Limb (tissue), 2 donors: ENCODE data around the gene CD79A.

Experiments
- DNase-seq, 2 donors: peaks; one replicate each; pipeline ENCODE4 v3.0.0-alpha.2; 2016; ENCODE audit errors: extremely low spot score in 2 of 2

CD79A gene

DNA sequence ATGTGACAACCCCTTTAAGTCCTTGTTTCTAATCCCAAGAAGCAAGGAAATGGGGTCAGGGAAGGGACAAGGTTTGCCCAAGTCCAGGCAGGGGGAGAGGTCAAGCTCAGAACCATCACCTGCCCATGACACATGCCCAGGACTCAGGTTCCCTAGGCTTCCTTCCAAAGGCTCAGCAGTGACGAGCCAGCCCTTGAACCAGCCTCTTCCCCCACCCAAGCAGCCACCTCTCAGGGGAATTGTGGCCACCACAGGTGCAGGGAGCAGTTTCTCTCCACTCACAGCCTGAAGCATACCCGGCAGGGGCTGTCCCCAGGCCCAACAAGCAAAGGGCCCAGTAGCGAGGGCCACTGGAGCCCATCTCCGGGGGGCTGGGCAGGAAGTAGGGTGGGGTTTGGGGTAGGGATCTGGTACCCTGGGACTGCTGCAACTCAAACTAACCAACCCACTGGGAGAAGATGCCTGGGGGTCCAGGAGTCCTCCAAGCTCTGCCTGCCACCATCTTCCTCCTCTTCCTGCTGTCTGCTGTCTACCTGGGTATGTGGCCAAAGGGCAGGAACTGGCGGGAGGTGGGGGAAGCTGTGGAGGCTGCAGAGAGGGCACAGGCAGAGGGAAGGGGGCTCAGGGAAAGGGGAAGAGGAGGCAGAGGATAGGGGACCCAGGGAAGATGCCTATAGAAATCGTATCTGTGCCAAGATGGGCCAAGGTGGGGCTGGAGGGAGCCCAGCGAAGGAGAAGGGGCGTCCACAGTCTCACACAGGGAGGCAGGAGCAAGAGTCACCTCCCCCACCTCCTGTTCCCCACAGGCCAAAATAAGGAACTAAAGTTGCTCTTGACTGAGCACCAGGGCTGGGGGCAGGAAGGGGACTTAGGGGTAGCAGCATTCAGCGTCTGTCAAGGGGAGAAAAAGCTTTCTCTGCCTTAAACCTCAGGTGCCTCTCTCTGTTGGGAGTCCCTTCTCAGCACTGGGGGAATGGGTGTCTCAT is at the start of gene CD79A:
CD79A (plus strand) TSS at position 433 of the 986 bp plus-strand sequence; CDS start at position 459, 26 bp downstream.
- no peak for DNase-seq

DNA sequence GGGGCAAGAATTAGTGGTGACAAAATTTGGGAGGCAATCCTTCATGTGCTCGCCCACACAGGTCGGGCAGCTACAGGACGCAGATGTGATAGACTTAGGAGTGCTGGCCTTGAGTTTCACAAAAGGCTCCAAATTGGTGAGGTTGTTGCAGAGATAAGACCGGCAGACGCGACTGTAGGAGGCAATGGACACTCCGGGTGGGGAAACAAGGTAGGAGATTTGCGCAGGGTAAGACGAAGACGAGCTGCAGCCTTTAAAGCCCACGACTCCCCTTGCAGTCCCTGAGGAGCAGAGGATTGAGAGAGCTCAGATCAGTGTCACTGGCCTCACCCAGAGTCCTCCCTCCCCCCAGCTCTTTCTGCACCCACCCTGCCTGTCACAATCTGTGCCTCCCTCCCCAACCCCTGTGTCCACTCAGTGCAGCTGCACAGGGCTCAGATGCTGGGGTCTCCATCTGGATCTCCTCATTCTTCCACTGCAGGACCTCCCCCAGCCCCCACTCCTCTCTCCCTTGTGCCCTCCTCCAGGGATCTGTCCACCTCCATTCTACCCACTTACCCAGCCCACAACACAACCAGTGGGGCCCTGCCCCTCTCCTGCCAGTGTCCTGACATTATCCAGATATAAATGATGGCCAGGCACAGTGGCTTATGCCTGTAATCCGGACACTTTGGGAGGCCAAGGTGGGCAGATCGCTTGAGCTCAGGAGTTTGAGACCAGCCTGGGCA is 38.9 kb upstream of the CD79A start:
- no peak for DNase-seq

DNA sequence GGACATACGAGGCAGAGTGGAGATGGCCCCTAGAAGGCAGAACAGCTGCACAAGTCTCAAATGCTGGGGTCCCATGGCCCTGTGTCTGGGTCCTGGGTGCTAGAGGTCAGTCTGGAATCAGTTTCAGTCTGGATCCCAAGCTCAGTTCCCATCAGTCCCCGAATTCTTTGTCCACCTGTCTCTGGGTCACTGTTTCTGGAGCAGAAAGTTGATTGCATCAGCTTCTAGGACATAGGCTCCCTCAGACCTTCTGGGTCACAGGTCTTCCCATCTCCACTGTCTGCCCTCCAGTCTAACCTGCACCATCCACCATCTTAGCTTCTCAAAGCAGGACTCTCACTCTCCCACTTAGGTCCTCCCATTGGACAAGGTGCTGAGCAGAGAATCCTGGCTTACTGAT is 37.9 kb upstream of the CD79A start:
- DNase-seq: no peak

DNA sequence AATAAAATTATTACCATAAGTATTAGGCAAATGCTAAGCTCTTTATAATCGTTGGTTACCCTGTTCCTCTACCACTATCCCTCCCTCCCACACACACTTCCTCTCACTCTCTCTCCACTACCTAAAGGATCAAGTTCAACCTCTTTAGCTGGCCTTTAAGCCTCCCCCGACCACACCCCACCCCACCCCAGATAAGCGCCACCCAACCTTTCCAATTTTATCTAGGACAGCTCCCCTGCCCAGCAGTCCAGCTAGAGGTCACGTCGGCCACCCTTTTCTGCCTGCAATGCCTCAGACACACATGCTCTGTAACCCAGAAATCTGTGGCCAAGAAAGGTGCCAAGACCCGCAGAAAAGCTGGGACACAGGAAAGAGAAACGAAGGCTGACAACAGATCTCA is 33.7 kb upstream of the CD79A start:
- DNase-seq: no peak

DNA sequence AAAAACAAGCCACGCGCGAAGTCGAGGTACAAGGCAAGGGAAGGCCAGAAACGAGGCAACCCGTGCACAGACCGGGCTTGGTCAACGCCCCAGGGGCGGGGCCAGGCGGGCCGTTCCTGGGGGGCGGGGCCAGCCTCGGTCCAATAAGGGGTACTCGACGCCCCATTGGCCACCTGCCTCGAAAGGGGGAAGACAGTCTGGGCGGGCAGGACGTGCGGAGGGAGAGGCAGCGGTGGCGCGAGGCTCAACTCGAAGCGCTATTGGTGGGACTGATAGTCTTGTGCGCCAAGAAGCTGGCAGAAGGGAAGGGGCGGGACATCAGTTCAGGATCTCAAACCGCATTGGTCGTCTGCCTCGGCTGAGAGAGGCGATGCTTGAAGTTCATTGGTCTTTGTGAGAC is 32.5 kb upstream of the CD79A start, which contains the start of gene LYPD4:
LYPD4 (minus strand) TSS at position 83 of the 400 bp plus-strand sequence. CDS start 5,398 bp downstream, outside the sequence.
- DNase-seq: no peak

DNA sequence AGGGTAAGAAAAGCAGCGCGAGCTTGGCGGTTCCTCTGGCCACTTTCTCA is 32.3 kb upstream of the CD79A start, which contains the start of gene DMRTC2:
DMRTC2 (plus strand) TSS at position 42 of the 50 bp plus-strand sequence. CDS start 2,387 bp downstream, outside the sequence.
- no peak for DNase-seq

DNA sequence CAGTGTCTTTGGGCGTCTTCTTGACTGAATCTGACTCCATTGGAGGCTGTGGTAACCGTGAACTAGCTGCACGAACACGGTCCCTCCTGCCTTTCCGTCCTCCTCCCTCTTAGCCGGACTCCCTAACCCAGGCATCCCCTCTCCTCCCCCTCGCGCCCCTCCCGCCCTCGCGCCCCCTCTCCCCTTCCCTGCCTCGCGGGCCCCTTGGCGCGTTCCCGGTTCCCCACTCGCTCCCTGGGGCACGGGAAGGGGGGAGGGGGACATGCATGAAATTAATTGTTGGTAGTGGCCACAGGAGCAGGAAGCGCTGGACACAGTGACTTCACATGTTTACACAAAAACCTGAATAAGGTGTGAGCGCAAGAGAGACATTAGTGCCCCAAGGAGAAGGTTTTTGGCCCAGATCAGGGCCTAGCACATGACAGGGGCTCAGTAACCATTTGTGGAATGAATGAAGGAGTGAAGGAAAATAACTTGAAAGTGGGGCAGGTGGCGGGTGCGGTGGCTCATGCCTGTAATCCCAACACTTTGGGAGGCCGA is 32.0 kb upstream of the CD79A start:
- DNase-seq: no peak

DNA sequence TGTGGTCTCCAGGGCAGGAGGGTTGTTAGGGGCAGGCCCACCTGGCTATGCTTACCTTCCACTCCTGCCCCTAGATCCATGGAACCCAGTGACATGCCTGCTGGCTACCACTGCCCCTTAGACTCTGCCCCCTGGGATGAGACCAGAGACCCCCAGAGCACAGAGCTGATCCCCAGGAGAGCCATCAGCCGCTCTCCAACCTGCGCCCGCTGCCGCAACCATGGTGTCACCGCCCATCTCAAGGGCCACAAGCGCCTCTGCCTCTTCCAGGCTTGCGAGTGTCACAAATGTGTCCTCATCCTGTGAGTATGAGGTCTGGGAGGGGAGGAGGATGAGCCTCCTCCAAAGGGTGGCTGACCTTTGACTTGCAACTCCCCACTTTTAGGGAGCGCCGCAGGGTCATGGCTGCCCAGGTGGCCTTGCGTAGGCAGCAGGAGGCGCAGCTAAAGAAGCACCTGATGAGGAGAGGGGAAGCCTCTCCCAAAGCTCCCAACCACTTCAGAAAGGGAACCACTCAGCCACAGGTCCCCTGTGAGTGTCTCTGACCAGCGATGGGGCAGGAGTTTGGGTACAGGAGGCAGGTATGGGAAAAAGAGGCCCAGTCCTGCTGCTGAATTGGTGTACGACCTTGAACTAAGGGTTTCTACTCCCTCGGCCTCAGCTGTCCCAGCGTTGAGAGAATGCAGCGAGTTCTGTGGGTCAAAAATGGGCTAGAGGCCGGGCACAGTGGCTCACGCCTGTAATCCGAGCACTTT is 29.6 kb upstream of the CD79A start:
- no peak for DNase-seq

DNA sequence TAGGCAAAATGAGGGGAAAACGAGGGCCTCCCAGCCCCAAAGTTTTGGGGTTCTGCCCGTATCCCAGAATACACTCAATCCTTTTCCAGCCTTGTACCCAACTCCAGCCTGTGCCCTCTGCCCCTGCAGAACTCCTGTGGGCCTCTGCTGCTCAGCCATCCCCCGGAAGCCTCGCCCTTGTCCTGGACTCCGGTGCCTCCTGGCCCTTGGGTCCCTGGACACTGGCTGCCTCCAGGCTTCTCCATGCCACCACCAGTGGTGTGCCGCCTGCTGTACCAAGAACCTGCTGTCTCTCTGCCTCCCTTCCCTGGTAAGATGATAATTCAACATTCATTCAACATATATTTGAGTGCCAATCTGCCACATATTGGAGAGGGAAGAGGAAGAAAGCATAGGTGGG is 28.4 kb upstream of the CD79A start:
- no peak for DNase-seq

DNA sequence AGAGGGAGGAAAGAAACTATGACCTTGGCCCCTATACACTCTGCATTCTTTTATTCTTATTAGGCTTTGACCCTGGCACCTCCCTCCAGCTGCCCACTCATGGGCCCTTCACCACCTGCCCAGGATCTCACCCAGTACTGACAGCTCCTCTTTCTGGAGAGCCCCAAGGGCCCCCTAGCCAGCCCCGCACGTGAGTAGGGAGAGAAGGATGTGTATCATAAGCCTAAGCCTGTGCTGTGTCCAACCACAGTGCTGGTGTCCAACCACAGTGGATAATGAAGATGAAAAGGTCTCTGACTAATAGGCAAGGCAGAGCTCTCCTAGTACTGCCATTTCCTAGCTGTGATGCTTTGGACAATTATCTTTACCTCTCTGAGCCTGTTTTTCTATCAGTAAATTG is 28.0 kb upstream of the CD79A start:
- DNase-seq: no peak

DNA sequence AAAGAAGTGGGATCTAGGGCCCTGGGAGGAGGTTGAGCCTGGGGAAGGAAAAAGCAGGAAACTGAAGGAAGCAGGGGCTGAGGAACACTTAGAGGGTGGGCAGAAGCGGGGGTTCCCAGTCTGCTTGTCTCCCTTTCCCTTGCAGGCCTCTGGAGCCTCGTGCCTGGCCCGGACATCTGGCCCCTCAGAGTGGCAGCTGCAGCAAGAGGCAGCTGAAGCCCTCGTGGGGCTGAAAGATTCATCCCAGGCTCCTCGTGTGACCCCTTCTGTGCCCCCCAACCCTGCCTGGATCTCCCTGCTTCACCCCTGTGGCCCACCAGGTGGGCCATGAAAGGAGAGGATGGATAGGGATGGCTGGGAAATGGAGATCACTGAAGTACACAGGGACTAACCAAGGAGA is 26.7 kb upstream of the CD79A start:
- no peak for DNase-seq

DNA sequence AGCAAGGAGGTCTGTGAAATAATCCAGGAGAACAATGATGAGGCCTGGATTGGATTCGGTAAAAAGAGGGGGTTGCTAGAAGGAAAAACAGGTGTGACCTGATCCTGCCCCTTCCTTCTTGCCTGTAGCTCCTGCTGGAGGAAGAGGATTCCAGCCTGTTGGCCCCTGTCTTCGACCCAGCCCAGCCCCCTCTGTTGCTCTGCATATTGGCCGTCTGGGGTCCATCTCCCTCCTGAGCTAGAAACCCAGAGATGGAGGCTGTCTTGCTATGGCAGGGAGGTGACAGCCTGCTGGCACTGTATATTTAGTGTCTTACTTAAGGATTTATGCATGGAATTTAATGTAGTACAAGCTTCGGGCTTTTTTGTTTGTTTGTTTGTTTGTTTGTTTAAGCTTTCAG is 25.6 kb upstream of the CD79A start:
- DNase-seq: no peak

DNA sequence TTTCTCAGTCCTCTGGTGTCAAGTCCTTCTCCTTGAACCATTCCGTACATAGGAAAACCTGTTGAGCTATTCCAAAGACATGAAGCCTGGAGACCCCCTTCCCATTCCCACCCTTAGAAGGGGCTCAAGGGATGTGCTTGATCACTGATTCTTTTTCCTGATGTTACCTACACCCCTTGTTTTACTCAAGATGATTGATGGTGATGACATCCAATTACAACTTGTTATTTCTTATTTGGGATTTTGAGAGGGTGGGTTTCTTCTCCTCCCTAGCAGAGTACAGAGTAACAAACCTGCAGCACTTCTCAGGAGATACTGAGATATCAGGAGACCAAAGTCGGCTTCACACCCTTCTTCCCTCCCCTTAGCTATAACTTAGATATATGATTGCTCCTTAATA is 23.7 kb upstream of the CD79A start:
- DNase-seq: no peak

DNA sequence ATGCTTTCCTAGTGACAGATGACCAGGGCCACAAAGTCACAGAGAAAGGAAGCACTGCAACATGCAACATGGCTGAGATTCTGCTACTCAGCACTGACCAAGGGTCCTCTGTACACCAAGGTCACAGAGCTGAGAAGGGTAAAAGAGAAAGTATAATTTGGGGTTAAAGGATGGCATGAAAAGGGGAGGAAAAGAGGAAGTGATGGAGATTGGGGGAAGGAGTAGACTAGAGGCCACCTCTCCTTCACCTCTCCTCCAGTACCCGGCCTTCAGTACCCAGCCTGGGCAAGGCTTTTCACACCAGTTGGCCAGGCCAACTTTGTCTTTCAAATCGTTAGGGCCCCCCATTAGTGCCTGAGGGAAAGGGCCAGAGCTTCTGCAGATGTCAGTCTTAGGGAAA is 23.3 kb upstream of the CD79A start:
- DNase-seq: no peak

DNA sequence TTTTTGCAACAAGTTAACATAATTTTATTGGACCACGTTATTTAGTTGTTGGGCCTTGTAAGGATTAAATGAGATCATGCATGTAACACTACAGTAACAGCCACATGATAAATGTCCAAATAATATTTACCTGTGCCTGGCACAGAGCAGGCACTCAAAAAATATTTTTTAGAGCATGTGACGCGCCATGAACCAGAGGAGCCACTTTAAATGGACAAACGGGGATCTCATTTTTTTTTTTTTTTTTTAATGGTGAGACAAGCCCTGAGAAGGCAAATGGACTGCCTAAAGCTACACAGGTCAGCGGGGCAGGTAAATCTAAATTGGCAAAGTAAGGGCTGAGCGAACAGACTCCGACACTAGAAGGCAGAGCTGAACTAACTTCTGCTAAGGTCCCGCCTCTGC is 17.9 kb upstream of the CD79A start:
- no peak for DNase-seq

DNA sequence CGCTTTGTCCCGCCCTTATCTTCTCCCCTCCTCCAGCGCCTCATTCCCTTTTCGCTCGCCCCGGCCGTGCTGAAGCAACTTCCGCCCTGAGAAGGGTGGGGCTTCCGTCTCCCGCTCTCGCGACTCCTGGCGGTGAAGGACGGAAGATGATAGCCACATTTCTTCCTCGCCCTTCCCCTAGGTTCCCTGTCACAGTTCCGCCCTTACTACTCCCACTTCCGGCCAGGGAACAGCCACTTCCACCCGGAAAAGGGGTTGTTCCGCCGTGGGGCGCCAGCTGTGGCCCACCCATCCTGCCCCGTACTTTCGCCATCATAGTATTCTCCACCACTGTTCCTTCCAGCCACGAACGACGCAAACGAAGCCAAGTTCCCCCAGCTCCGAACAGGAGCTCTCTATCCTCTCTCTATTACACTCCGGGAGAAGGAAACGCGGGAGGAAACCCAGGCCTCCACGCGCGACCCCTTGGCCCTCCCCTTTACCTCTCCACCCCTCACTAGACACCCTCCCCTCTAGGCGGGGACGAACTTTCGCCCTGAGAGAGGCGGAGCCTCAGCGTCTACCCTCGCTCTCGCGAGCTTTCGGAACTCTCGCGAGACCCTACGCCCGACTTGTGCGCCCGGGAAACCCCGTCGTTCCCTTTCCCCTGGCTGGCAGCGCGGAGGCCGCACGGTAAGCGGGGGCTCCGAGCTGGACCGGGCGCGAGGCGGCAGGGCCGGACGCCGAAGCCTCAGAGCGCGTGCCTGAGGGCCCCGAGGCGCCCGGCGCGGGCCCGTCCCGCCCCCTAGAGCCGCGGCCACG is 17.3 kb upstream of the CD79A start, which contains the start of gene RPS19:
RPS19 (plus strand) TSS at position 638 of the 801 bp plus-strand sequence. CDS start 520 bp downstream, outside the sequence.
- DNase-seq: peak; percentile 98 to 99

DNA sequence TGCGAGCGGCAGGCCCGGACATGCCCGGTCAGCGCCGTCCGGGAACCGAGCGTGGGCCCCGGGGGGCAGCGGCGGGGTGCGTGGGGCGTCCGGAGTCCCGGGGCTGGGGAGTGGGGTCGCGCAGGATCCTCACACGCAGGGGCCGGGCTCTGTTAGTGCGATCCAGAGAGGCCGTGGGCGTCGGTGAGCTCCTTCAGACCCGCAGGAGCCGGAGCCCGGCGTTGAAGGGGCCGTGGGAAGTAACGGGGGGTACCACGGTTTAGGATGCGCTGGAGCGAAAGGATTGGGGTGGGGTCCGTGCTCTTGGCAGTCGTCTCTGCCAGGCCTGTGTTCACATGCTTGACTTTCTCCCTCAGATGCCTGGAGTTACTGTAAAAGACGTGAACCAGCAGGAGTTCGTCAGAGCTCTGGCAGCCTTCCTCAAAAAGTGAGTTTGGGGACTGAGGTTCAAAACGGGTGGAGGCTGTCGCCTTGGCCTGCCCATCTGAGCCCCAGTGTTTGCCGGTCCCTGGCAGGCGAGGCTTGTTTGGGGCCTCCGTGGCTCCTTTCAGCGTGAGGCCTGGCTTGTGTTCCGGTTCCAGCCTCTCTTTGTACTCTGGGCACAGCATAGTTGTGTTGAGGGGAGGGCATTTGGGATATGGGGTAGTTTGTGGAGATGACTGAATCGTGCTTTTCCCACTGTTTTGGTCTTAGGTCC is 16.5 kb upstream of the CD79A start:
- DNase-seq: no peak

DNA sequence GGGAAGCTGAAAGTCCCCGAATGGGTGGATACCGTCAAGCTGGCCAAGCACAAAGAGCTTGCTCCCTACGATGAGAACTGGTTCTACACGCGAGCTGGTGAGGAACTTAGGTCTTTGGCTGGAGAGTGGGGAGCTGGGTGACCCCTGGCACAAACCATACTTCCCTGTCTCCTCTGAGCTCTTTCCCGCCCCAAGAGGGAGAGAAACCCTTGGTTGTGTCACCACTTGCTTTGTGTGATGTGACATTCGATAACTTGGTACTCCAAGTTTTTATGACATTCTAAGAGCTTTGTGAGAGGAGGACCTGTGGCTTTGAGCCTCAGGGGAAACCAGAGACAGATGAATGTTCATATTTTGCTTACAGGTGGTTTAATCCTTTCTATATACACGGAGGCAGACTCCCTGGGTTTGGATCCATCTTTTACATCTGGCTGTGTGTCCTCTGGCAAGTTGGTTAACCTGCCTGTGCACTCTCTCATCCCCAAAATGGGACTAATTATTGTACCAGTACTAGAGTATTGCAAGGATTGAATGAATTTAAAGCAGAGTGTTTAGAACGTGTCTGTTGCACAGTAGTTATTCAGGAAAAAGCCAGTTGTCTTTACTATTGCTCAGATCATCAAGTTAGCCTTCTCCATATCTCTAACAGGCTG is 15.8 kb upstream of the CD79A start:
- no peak for DNase-seq

DNA sequence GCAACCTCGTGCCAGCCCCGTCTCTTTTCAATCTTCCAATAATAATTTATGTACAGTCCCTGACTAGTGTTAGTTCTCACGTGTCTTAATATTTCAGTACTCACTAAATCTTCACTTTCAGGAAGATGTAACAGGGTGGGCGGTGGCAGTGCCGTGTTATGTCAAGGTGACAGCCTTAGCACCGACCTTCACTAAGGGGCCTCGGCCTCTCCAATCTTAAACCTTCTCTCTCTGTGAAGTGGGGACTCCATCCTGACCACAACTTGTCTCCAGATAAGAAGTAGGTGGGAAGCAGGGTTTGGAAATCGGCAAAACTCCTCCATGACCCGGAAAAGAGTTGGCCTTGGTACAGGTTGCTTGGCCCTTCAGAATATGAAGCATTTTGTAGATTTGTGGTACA is 15.2 kb upstream of the CD79A start:
- no peak for DNase-seq

DNA sequence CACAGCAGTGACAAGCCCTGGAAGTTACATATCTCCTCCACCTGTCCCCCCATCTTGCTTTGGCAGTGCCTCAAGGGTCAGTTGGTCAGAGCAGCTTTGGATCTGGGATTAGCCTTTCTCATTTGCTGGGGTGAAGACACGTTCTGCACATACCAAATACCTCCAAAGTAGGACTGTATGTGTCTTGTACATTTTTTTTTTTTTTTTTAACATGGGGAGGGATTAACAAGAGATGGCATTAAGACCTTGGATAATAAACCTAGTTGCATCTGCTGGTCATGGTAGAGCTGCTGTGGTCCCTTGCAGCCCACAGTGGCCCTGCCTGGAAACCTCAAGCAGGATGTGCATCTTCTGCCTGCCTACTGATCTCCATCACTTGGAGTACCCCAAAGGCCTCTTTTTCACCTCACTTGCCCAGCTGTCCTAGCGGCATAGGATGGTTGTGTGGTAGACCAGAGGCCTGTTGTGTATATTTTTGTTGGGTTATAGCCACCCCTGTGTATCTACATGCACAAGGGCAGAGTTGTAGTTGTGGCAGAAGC is 14.6 kb upstream of the CD79A start:
- no peak for DNase-seq
